ENCODE data around the gene TBKBP1. TPM values are rescaled to one million over a fixed set of nuclear protein-coding genes. Genes with fewer than 3 reads are reported as not detected.
A peak's percentile ranks its signal among the peaks of the same experiment; 100 is the strongest.

TBKBP1 gene
- total and polyA plus RNA-seq, 9 of the 15 experiments (the other 6 are each of a cell fraction or from before 2014, with no cell fraction given) = 0.03 to 15.6 (median 6.8) TPM

GRCh38 chr17:47652570-47652969 lies 41.4 kb upstream of the TBKBP1 start:
- intact Hi-C loops (cut with micrococcal nuclease) (no loop called here), in situ Hi-C loops (cut with MboI) (no loop called here)
- Histone ChIP-seq H3K4me1 (replicated peaks in 1 of 2; ENCODE audit: control insufficient read depth in 2 of 2, insufficient read depth in 2 of 2, low read length in 2 of 2) (peaks cover 13 to 28% of the 10 kb centered on the region in 2 experiments), H3K9ac (ENCODE audit: insufficient read depth in 1 of 2, low read depth in 2 of 2, low read length in 2 of 2) (no peak overlapping the region; a peak in 1 of 4 replicates), H3K4me3 (no peak overlapping the region), H3K36me3 (ENCODE audit: control insufficient read depth, insufficient read depth, low read length) (peaks cover 69% of the 10 kb centered on the region), H3K79me2 (ENCODE audit: control insufficient read depth, insufficient read depth, low read length) (peaks cover 84% of the 10 kb centered on the region), H2AFZ (ENCODE audit: low read depth, low read length) (no peak overlapping the region), H3K27me3 (ENCODE audit: control insufficient read depth in 2 of 2, insufficient read depth in 2 of 2, low read length in 2 of 2) (no peaks in the 10 kb centered on the region), H4K20me1 (replicated peaks; ENCODE audit: control insufficient read depth, insufficient read depth, low read length) (peaks cover 12% of the 10 kb centered on the region; the same call in 1 of the 2 replicates), H3K27ac (ENCODE audit: extremely low read depth, low read depth, low read length) (no peak overlapping the region; the same call in 2 of the 3 replicates), H3K9me3 (replicated peaks; ENCODE audit: control insufficient read depth, insufficient read depth, low read depth, low read length) (no peaks in the 10 kb centered on the region), H3K9me1 (ENCODE audit: control insufficient read depth, insufficient read depth, low read length) (no peaks in the 10 kb centered on the region), H3K4me2 (ENCODE audit: insufficient read depth, low read length) (no peak overlapping the region)
- no TSS peak for BruUV-seq (replicated peaks)
- ATAC-seq (no peak), DNase-seq (ENCODE audit: extremely low read depth in 1 of 4, low spot score in 3 of 4) (no peak), FAIRE-seq (peak; percentile 26)
- no peak for TF ChIP-seq FOXK2 (conservative IDR thresholded peaks at IDR 0.05 in 1 of 2, IDR thresholded peaks at IDR 0.05 in 1 of 2; ENCODE audit: low read depth in 2 of 2)
- TF ChIP-seq NEUROD1 (IDR thresholded peaks at IDR 0.05; ENCODE audit: borderline replicate concordance, low read depth, low read length, partially characterized antibody) = no peak
- peak; percentile 87 for TF ChIP-seq REST (IDR thresholded peaks at IDR 0.05; ENCODE audit: borderline replicate concordance)
- TF ChIP-seq REST (CRISPR knock-in tag; IDR thresholded peaks at IDR 0.05; ENCODE audit: low read depth) = no peak; the same call in 1 of the 2 replicates
- no peak for TF ChIP-seq ZNF778 (CRISPR knock-in tag; IDR thresholded peaks at IDR 0.05)
- peak; percentile 53; the same call in 1 of the 2 replicates for TF ChIP-seq POLR2AphosphoS2 (IDR thresholded peaks at IDR 0.05; ENCODE audit: low read length)
- no peak for TF ChIP-seq ZBTB8A (IDR thresholded peaks at IDR 0.05; ENCODE audit: partially characterized antibody)
- POLR2A ChIA-PET = interaction anchor here (0.9 to 1.9 kb wide), 3 partner anchors 9 to 27 kb away, joined by 4 to 5 read pairs (median 5); no protein-coding TSS in a partner anchor
- WGBS (ENCODE audit: insufficient coverage, low coverage, missing lambda C conversion rate) = 74% methylated on average over 6 of the region's 6 CpGs
- CTCF ChIA-PET (ENCODE audit: low intra/inter-chr PET ratio) = no interaction called here
